GM20000 (cell line): Measurements from ENCODE around the gene MTA3.
A peak's percentile ranks its signal among the peaks of the same experiment; 100 is the strongest.

Experiments used
- DNase-seq: peaks from one replicate; pipeline ENCODE4 v3.0.0; 2012; ENCODE audit warnings: low spot score
- TF ChIP-seq, protein P1 (sequence below): IDR thresholded peaks from 2 replicates; pipeline ENCODE4 v1.5.1; 2012; ENCODE audit warnings: mild to moderate bottlenecking, control low read depth; ENCODE audit errors: extremely low read depth, missing control alignments

Gene MTA3

DNA sequence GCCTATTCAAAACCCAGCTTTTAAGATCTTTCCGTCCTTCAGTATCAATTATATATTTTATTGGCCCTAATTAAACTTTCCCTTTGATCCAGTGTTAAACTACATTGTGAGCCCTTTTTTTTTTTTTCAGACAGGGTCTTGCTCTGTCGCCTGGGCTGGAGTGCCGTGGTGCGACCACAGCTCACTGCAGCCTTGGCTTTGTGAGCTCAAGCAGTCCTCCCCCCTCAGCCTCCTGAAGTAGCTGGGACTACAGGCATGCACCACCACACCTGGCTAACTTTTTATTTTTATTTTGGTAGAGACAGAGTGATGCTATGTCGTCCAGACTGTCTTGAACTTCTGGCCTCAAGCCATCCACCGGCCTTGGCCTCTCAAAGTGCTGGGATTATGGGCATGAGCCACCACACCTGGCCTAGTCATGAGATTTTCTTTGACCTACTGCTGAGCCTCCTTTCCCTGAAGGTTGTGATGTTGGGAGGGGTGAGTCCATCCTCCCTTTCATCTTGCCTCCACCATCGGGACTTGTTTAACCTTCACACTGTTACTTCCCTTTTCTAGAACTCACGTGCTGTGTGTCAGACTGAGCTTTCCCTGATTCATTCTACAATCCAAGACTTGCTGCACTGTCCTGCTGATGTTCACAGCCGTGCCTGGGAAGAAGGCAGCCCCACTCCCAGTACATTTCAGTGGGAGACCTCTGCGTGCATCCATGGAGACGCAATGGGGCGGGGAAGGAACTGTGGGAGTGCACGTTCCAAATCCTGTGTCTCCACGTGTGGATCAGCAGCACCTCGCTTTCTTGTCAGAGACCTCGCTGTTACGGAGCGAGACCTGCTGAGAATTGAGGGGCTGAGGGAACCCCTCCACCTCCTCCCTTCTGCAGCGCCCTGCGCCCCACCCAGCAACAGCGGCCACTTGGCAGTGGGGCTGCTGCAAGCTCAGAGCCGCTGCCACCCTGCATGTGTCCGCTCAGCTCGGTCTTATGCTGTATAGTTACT, 184.7 kb downstream of the MTA3 start:
- DNase-seq, result peak; percentile 14
- TF ChIP-seq, protein P1, sequence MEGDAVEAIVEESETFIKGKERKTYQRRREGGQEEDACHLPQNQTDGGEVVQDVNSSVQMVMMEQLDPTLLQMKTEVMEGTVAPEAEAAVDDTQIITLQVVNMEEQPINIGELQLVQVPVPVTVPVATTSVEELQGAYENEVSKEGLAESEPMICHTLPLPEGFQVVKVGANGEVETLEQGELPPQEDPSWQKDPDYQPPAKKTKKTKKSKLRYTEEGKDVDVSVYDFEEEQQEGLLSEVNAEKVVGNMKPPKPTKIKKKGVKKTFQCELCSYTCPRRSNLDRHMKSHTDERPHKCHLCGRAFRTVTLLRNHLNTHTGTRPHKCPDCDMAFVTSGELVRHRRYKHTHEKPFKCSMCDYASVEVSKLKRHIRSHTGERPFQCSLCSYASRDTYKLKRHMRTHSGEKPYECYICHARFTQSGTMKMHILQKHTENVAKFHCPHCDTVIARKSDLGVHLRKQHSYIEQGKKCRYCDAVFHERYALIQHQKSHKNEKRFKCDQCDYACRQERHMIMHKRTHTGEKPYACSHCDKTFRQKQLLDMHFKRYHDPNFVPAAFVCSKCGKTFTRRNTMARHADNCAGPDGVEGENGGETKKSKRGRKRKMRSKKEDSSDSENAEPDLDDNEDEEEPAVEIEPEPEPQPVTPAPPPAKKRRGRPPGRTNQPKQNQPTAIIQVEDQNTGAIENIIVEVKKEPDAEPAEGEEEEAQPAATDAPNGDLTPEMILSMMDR, result no peak

DNA sequence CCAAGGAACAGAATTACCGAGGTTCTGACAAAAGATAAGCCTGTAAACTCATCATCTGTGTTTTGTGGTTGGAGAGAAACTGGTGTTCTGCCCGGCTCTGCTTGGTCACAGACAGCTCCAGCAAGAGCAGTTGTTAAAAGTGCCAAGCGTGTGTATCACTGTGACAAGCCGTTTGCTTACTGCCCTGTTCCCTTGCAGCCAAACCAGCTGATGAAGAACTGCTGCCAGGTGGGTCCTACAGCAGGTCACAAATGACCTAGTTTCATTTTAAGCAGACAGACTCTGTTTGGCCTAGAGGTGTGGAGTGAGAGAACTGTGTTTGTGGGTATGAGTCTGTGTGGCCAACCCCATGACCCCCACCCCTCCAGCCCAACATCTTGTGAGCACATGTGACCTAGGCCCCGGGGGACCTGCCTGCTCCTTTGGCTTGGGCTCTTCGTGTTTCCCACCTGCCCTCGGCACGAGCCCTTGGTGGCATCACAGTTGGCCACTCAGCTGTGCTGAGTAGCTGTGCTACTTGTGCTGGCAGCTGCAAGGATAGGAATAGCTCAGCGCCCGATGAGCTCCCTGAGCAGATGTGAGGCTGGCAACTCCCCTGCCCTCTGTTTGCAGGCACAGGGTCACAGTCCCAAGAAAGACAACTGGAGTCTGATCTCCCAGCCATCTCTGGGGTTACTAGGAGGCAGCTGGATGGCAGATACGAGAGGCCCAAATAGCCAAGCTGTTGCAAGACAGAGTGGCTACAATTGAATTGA, 185.8 kb downstream of the MTA3 start:
- TF ChIP-seq, protein P1, result no peak
- peak; percentile 48 for DNase-seq

DNA sequence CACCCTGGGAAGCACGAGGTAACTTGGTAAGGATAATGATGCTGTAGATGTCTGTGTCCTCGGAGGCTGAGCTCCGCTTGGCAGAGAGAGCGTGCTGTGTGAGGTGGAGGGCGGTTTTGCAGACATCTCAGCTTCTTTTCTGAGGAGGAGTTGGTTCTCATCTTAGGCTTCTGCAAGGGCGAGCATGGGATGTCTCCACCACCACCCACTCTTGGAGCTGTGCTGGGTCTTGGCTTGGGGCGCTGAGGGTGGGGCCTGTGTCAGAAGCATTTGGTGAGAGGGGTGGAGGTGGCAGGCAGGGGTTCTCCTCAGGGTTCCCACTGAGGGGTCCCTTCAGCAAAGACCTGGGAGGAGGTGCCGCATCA, 186.3 kb downstream of the MTA3 start:
- TF ChIP-seq, protein P1, result no peak
- DNase-seq, result no peak

- TF ChIP-seq, protein P1, result no peak
- DNase-seq, result peak; percentile 10
Measured at GRCh38 chr2:42755191-42755880, 186.9 kb downstream of the MTA3 start.

GRCh38 chr2:42756150-42756775, 187.8 kb downstream of the MTA3 start:
- TF ChIP-seq, protein P1, result no peak
- DNase-seq, result no peak

GRCh38 chr2:42756966-42757513, 188.6 kb downstream of the MTA3 start:
- peak; percentile 16 for DNase-seq
- TF ChIP-seq, protein P1, result no peak
